Measurements from ENCODE around the gene USHBP1.

USHBP1 gene

GRCh38 chr19:17263712-17264640, 569 bp downstream of the USHBP1 start:
- H4K20me1 ChIP-seq (ENCODE audit: insufficient read depth, low read length) = no peaks in the 10 kb centered on the region
- DNase-seq = no peak
- no peak overlapping the region for H2AFZ ChIP-seq (ENCODE audit: low read depth, low read length)
- TF ChIP-seq CTCF (IDR thresholded peaks at IDR 0.05; ENCODE audit: borderline replicate concordance, extremely low read depth, low read length, poor library complexity, severe bottlenecking) (no peak), EZH2 (IDR thresholded peaks at IDR 0.05; ENCODE audit: borderline replicate concordance, low read depth, low read length, severe bottlenecking) (no peak)
- H3K27me3 ChIP-seq (ENCODE audit: insufficient read depth, low read length, poor library complexity) = no peaks in the 10 kb centered on the region
- no peak overlapping the region for H3K4me2 ChIP-seq (ENCODE audit: insufficient read depth, low read length)
- no peak overlapping the region for H3K4me3 ChIP-seq (ENCODE audit: low read depth in 1 of 2, low read length in 2 of 2)
- H3K4me1 ChIP-seq (ENCODE audit: insufficient read depth, low read length) = peaks cover 22% of the 10 kb centered on the region
- H3K27ac ChIP-seq (ENCODE audit: low read length) = no peak overlapping the region
- peaks cover 4% of the 10 kb centered on the region for H3K36me3 ChIP-seq (ENCODE audit: insufficient read depth, low read length)
- no peak for ATAC-seq (ENCODE audit: insufficient read depth, low read depth)
- peaks cover 17% of the 10 kb centered on the region for H3K79me2 ChIP-seq (ENCODE audit: insufficient read depth, low read length)
- no peak overlapping the region for H3K9ac ChIP-seq (ENCODE audit: low read depth, low read length)
- H3K9me3 ChIP-seq (ENCODE audit: insufficient read depth, low read length, severe bottlenecking) = peaks cover 4% of the 10 kb centered on the region

- no peaks in the 10 kb centered on the region for H3K36me3 ChIP-seq (ENCODE audit: insufficient read depth, low read length)
- no peak for DNase-seq
- no peak overlapping the region for H3K4me2 ChIP-seq (ENCODE audit: insufficient read depth, low read length)
- no peaks in the 10 kb centered on the region for H4K20me1 ChIP-seq (ENCODE audit: insufficient read depth, low read length)
- no peaks in the 10 kb centered on the region for H3K27me3 ChIP-seq (ENCODE audit: insufficient read depth, low read length, poor library complexity)
- no peak overlapping the region for H2AFZ ChIP-seq (ENCODE audit: low read depth, low read length)
- H3K9me3 ChIP-seq (ENCODE audit: insufficient read depth, low read length, severe bottlenecking) = peaks cover 4% of the 10 kb centered on the region
- H3K9ac ChIP-seq (ENCODE audit: low read depth, low read length) = no peak overlapping the region
- peaks cover 10% of the 10 kb centered on the region for H3K4me1 ChIP-seq (ENCODE audit: insufficient read depth, low read length)
- peaks cover 3% of the 10 kb centered on the region for H3K79me2 ChIP-seq (ENCODE audit: insufficient read depth, low read length)
- no peak for TF ChIP-seq CTCF (IDR thresholded peaks at IDR 0.05; ENCODE audit: borderline replicate concordance, extremely low read depth, low read length, poor library complexity, severe bottlenecking)
- no peak for TF ChIP-seq EZH2 (IDR thresholded peaks at IDR 0.05; ENCODE audit: borderline replicate concordance, low read depth, low read length, severe bottlenecking)
- H3K4me3 ChIP-seq (ENCODE audit: low read depth in 1 of 2, low read length in 2 of 2) = no peak overlapping the region
- no peak overlapping the region for H3K27ac ChIP-seq (ENCODE audit: low read length)
- no peak for ATAC-seq (ENCODE audit: insufficient read depth, low read depth)
Measured at GRCh38 chr19:17262557-17262956, 2.0 kb downstream of the USHBP1 start.

GRCh38 chr19:17260842-17261325, 3.7 kb downstream of the USHBP1 start:
- ATAC-seq (ENCODE audit: insufficient read depth, low read depth) (peak; percentile 100), DNase-seq (peak; percentile 87)
- Histone ChIP-seq H2AFZ (ENCODE audit: low read depth, low read length) (peak overlapping the region; percentile 71), H4K20me1 (ENCODE audit: insufficient read depth, low read length) (no peaks in the 10 kb centered on the region), H3K9me3 (ENCODE audit: insufficient read depth, low read length, severe bottlenecking) (peaks cover 4% of the 10 kb centered on the region), H3K4me3 (ENCODE audit: low read depth in 1 of 2, low read length in 2 of 2) (no peak overlapping the region), H3K4me2 (ENCODE audit: insufficient read depth, low read length) (0 out of 2 replicates have a peak overlapping the region, but pooled peaks have one; percentile 32), H3K27me3 (ENCODE audit: insufficient read depth, low read length, poor library complexity) (no peaks in the 10 kb centered on the region), H3K4me1 (ENCODE audit: insufficient read depth, low read length) (peaks cover 5% of the 10 kb centered on the region), H3K79me2 (ENCODE audit: insufficient read depth, low read length) (no peaks in the 10 kb centered on the region), H3K36me3 (ENCODE audit: insufficient read depth, low read length) (no peaks in the 10 kb centered on the region), H3K9ac (ENCODE audit: low read depth, low read length) (no peak overlapping the region), H3K27ac (ENCODE audit: low read length) (no peak overlapping the region)
- TF ChIP-seq EZH2 (IDR thresholded peaks at IDR 0.05; ENCODE audit: borderline replicate concordance, low read depth, low read length, severe bottlenecking) (no peak), CTCF (IDR thresholded peaks at IDR 0.05; ENCODE audit: borderline replicate concordance, extremely low read depth, low read length, poor library complexity, severe bottlenecking) (peak; percentile 99)
